HG03354 (cell line): Measurements from ENCODE around the gene LYPD5.
A peak's percentile ranks its signal among the peaks of the same experiment; 100 is the strongest.
"Not testable (repeated sequence)": the region's sequence is repeated elsewhere in the genome, so short reads cannot be mapped to it uniquely, and the experiment has no call there.

Experiments
- ATAC-seq: cut with Tn5 transposase; IDR thresholded peaks from one replicate; pipeline ENCODE4 v1.9.1; 2021; ENCODE audit warnings: mild to moderate bottlenecking; ENCODE audit not compliant: unreplicated experiment, poor library complexity, severe bottlenecking

The LYPD5 gene, protein sequence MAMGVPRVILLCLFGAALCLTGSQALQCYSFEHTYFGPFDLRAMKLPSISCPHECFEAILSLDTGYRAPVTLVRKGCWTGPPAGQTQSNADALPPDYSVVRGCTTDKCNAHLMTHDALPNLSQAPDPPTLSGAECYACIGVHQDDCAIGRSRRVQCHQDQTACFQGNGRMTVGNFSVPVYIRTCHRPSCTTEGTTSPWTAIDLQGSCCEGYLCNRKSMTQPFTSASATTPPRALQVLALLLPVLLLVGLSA

DNA sequence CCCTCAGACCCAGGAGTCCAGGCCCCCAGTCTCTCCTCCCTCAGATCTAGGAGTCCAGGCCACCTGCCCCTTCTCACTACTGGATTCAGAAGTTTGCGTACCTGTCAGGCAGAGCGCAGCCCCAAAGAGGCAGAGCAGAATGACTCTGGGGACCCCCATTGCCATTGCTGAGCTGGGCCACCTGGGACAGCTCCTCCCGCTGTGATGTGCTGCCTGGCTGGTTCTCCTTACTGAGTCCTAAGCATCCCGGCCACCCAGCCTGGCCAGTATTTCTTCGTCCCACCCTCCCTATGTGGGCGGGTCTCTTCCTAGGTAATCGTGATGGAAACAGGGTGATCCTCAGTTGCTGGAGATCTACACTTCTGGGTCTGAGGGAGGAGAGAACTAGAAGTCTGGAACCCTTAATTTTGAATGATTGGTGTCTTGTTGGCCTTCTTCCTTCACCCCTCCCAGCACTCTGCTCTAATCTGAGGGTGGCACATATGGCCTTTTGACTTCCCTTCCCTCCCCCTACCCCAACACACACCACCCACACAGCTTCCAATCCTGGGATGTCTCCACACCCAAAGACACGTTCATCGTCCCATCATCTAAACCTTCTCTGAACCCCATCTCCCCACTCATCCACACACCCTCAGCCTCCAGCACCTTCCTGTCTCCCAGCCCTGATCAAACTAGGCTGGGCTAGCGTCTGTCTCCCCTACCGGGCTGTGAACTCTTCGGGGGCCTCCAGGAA, at the start of gene LYPD5:
Gene LYPD5, minus strand, starts transcription at position 232 of the 736 bp plus-strand sequence. Its CDS starts 67 bp downstream, at position 165.
- ATAC-seq, result no peak

DNA sequence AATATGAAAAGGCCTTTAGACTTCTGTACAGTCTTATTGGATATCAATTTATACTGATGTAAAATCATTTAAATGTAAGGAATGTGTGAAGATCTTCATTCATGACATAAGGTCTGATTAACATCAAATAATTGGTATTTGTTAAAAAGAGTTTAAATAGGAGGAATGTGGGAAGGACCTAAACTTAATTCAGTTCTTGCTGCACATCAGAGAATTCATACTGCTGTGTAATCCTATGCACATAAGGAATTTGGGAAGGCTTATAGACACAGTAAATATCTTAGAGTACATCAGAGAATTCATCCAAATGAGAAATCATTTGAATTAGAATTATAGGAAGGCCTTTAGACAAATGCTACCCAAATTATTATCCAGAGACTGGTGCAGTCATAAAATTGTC, 46.6 kb upstream of the LYPD5 start:
- no peak for ATAC-seq

DNA sequence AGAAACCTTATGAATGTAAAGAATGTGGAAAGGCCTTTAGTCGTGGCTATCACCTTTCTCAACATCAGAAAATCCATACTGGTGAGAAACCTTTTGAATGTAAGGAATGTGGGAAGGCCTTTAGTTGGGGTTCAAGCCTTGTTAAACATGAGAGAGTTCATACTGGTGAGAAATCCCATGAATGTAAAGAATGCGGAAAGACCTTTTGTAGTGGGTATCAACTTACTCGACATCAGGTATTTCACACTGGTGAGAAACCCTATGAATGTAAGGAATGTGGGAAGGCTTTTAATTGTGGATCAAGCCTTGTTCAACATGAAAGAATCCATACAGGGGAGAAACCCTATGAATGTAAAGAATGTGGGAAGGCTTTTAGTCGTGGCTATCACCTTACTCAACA, 45.6 kb upstream of the LYPD5 start:
- ATAC-seq, result no peak

DNA sequence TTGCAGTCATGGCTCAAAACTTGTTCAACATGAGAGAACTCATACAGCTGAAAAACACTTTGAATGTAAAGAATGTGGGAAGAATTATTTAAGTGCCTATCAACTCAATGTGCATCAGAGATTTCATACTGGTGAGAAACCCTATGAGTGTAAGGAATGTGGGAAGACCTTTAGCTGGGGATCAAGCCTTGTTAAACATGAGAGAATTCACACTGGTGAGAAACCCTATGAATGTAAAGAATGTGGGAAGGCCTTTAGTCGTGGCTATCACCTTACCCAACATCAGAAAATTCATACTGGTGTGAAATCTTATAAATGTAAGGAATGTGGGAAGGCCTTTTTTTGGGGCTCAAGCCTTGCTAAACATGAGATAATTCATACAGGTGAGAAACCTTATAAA, 45.0 kb upstream of the LYPD5 start:
- ATAC-seq, result no peak

DNA sequence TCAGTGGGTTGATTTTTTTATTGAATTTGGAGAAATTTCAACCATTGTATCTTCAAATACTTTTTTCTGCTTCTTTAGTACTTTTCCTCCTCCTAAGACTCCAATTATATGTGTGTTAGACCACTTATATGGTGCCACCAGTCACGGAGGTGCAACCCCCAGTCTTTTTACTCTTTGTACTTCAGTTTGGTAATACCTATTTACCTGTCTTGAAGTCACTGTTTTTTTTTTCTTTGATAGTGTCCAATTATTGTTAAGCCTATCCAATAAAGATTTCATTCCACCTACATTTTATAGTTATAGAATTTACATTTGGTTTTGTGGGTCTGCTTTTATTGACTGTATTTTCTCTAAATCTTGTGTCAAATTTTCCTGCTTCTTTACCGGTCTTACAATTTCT, 39.8 kb upstream of the LYPD5 start:
- ATAC-seq, result no peak

DNA sequence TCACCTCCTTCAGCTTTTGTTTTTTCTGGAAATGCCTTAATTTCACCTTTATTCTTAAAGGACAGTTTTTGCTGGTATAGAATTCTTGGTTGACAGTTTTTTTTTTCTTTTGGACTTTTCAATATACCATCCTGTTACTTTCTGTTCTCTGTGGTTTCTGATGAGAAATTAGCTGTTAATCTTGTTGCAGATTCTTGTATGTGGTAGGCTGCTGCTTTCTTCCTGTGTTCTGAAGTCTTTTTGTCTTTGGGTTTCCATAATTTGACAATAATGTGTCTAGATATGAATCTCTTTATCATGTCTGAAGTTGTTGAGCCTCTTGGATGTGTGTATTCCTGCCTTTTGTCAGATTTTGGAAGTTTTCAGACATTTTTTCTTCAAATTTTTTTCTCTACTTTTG, 36.9 kb upstream of the LYPD5 start:
- ATAC-seq, result no peak

DNA sequence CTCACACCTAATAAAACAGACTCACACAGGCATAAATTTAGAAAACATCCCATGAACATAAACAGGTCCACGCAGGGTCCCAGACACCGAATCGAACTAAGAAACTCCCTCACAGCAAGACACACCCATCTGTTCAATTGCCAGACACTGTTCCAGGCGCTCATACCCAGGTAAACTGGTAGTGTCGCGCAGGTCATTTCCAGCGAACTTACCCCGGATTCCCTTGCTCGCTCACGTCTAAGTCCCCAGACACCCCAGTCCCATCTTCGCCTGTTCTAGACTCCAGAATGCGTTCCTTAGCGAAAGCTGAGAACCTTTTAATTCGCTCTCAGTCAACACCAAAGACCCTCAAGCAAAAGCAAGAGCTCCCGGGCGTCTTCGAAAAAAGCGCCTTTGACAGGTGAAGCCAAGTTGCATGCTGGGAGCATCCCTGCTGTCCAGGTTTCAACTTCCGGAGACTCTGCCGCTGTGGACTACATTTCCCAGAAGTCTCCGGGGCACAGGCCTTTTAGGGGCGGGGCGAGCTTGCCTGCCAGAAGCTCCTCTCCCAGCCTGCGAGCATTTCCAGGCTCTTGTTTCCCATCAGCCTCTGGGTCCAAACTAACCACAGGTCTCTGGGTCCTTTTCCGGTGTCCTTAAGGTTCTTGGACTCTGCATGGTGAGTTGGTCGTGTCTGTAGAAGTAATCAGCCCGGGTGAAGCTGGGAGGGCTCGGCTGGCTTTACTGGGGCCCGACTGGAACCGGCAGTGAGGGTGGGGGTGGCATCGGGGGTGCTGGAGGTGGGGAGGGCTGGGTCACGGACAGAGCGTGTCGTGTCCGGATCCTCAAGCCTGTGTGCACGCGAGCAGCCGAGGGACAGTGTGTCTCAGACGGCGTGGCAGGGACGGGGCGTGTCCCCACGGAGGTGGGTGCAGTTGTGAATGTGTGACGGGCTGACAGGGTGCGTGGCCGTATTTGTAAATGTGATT, 24.8 kb upstream of the LYPD5 start, which contains the start of gene ZNF283:
Gene ZNF283, plus strand, starts transcription at position 535 of the 968 bp plus-strand sequence. CDS start 6,184 bp downstream, outside the sequence.
- peak; percentile 92 for ATAC-seq

DNA sequence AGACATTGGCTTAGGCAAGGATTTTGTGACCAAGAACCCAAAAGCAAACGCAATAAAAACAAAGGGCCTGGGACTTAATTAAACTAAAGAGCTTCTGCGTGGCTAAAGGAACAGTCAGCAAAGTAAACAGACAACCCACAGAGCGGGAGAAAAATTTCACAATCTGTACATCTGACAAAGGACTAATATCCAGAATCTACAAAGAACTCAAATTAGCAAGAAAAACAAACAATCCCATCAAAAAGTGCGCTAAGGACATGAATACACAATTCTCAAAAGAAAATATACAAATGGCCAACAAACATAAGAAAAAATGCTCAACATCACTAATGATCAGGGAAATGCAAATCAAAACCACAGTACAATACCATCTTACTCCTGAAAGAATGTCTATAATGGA, 22.3 kb upstream of the LYPD5 start:
- not testable (repeated sequence) for ATAC-seq

DNA sequence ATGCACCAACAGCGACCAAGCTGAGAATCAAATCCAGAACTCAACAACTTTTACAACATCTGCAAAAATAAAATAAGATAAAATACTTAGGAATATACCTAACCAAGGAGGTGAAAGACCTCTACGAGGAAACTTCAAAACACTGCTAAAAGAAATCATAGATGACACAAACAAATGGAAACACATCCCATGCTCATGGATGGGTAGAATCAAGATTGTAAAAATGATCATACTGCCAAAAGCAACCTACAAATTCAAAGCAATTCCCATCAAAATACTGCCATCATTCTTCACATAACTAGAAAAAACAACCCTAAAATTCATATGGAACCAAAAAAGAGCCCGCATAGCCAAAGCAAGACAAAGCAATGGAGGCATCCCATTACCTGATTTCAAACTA, 21.6 kb upstream of the LYPD5 start:
- ATAC-seq, result not testable (repeated sequence)

DNA sequence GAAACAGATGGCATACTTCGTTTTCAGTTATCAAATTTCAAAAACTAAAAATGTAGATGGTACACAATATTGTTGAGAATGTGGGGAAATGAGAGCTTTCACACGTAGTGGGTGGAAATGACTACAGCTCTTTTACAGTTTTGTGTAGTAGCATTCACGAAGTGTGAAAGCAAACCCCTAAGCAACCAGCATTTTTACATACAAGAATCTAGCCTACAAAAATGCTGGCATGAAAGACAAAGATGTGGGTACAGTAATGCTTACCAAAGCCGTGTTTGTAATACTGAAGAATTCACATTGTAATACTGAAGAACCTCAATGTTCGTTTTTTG, 18.6 kb upstream of the LYPD5 start:
- ATAC-seq, result no peak

DNA sequence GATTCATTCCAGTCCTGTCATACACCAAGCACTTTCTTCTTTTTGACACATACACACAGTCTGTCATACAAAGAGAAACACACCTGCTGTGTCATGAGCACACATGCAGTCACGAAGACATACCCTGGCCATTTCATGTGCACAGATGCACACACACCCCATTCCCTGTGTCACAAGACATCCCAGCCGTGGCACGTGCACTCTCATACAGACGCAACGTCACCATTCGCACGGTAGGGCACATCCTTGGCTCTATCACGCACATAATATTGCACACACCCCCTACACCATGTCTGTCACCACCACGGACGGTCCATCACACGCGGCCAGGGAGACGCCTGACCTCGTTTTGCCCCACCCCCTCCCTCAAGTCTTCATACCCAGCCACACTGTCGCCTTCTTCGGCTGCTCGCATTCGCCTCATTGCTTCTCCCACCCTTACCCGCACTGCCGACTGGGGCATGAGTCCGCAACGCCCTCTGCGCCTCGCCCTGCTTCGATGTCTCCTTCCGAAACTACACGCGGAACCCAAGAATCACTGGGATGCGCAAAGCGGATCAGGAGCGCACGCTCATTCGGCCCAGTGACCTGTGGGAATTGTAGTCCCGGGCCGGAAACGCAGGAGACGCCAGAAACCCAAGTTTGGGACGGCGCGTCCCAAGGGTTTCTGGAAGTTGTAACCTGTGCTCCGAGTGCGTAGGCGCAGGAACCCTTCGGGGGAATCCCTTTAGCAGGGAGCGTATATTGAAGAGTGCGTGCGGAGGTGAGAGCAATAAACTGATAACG, 18.0 kb upstream of the LYPD5 start:
- no peak for ATAC-seq

DNA sequence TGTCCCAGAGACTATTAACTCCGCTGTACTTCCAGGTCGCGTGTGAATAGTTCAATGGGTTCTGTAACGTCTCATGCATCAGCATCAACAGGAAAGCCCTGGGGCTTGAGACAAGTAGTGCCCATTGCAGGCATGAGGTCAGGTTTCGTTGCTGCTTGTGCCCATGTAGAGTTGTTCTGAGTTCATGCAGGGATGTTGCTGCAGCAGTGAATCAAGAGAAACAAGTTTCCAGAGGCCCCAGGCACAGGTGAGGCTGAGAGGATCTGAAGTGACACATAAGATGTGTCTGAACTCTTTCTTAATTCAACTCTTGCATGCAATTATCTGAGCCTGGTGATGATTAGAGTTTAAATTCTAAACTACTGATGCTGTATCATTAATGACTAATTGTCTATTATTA, 16.3 kb upstream of the LYPD5 start:
- ATAC-seq, result no peak

DNA sequence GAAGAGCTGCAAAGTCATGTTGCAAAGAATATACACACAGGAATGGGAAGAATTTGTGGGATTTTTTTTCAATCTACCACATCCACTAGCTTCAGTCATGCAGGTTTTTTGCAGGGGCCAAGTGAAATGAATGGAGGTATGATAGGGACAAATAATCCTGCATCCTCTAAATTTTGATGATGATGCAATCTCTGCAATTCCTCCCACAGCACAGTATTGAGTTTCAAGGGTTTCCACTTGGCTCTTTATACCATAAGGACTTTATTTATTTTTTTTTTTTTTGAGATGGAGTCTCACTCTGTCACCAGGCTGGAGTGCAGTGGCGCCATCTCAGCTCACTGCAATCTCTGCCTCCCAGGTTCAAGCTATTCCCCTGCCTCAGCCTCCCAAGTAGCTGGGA, 15.2 kb upstream of the LYPD5 start:
- not testable (repeated sequence) for ATAC-seq

DNA sequence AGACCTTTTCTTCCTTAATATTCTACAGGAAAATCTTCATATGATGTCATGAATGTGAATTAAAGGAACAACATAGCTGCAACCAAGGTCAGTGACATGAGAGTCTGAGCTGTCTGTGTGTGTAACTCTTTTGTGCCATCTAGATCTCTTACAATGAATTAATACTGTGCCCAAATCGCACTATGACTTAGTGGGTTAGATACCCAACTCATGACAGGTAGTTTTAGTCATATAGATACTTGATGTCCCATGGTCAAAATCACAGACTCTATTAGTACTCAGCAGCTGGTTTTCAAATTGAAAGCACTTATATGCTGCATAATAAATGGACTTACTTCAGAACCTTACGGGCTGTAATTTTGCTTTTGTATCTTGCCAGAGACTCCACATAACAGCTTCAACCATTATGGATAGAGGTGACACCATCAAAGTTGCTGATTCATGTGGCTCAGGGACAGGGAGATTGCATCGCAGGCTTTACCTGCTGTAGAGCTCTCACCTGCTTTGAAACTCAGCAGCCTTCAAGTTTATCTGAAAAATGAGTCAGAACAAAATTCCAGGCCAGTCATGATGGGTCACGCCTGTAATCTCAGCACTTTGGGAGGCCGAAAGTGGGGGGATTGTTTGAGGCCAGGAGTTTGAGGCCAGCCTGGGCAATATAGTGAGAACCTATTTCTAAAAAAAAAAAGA, 12.6 kb upstream of the LYPD5 start:
- no peak for ATAC-seq

DNA sequence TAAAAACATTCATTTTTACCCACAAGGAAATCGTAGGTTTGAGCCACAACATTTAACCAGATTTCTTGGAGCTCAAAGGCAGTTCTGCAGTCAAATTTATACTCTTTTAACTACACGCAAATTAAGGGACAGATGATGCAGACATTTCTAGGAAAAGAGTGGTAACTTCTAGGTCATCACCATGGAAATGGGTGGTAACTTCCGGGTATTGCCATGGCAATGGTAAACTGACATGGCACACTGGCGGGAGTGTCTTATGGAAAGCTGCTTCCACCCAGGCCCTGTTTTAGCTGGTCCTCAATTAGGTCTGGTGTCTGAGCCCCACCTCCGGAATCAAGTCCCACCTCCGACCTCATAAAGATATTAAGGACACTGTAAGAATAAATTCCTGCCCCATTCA, 10.4 kb upstream of the LYPD5 start:
- ATAC-seq, result no peak

DNA sequence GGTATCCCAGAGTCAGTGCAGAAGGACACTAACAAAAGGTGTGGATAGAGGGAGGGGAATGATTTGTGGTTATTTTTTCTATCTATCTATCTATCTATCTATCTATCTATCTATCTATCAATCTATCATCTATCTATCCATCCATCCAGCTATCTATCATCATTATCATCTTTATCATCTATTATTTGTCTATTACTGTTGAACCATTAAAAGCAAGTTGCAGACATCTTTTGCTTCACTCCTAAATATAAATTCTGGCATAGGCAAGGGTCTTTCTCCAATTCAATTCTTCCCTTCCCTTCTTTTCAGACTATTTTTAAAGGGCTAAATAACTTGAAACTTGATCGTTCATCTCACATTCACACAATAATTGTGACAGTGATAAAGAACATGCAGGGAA, 10.0 kb upstream of the LYPD5 start:
- ATAC-seq, result no peak

DNA sequence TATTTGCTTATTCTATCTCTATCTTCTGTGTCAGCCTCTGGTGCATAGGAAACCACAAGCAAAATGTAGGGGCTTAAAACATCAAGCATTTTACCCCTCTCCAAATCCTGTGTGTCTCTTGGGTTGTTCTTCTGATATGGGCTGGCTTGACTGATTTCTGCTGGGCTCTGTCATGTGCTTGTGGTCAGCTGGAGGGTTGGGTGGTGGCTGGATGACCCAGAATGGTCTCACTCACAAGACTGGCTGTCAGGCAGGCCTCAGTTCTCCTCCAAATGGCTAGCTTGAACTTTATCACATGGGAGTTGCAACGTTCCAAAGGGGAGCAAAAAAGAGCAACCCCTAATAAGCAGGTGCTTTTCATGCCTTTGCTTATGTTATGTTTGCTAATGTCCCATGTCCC, 9.6 kb upstream of the LYPD5 start:
- no peak for ATAC-seq

DNA sequence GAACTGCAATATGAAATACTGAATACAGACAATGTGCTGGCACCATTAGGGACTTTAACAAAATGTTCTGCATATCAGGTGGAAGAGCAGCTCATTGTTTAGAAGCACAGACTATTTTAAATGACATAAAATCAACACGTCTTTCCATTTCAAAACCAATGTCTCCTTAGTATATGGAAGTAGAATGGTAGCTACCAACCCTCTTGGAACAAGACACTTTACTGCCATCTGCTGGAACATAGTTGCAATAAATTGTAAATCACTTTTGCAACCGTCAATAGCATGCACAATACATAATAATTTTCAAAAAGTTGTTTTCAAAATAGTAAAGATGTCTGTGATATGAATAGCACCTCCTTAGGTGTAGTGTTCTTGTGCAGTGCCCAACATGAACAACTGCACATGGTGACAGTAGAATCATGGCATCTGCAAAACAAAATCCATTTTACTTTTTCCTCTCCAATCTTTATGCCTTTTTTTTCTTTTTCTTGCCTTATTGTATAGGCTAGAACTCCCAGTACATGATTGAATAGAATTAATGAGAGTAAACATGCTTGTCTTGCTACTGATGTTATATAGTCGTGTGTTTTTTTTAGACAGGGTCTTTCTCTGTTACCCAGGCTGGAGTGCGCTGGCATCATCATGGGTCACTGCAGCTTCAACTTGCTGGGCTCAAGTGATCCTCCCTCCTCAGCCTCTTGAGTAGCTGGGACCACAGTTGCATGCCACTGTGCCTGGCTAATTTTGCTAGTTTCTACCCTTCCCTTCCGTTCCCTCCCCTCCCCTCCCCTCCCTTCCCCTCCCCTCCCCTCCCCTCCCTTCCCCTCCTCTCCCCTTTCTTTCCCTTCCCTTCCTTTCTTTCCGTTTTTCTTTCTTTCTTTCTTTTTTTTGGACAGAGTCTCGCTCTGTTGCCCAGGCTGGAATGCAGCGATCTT, 7.8 kb upstream of the LYPD5 start:
- no peak for ATAC-seq
